Measurements from ENCODE around the gene SH3PXD2A.

SH3PXD2A gene

GRCh38 chr10:103546401-103546800 lies 309.0 kb downstream of the SH3PXD2A start:
- DNase-seq (ENCODE audit: low read depth): no peak
- no peak for TF ChIP-seq CTCF (conservative IDR thresholded peaks at IDR 0.05; ENCODE audit: control insufficient read depth, insufficient read depth, low read depth, low read length)
- no peak overlapping the region for H3K4me3 ChIP-seq (ENCODE audit: control insufficient read depth, low read depth, low read length)

GRCh38 chr10:103545771-103546281 lies 309.6 kb downstream of the SH3PXD2A start:
- no peak for TF ChIP-seq CTCF (conservative IDR thresholded peaks at IDR 0.05; ENCODE audit: control insufficient read depth, insufficient read depth, low read depth, low read length)
- no peak overlapping the region for H3K4me3 ChIP-seq (ENCODE audit: control insufficient read depth, low read depth, low read length)
- DNase-seq (ENCODE audit: low read depth): no peak

- no peak for DNase-seq (ENCODE audit: low read depth)
- no peak for TF ChIP-seq CTCF (conservative IDR thresholded peaks at IDR 0.05; ENCODE audit: control insufficient read depth, insufficient read depth, low read depth, low read length)
- no peak overlapping the region for H3K4me3 ChIP-seq (ENCODE audit: control insufficient read depth, low read depth, low read length)
Observed at GRCh38 chr10:103545366-103545765, 310.0 kb downstream of the SH3PXD2A start.

GRCh38 chr10:103544657-103545310 lies 310.6 kb downstream of the SH3PXD2A start:
- TF ChIP-seq CTCF (conservative IDR thresholded peaks at IDR 0.05; ENCODE audit: control insufficient read depth, insufficient read depth, low read depth, low read length): no peak
- H3K4me3 ChIP-seq (ENCODE audit: control insufficient read depth, low read depth, low read length): no peak overlapping the region
- DNase-seq (ENCODE audit: low read depth): no peak
